HepG2 (cell line): Measurements from ENCODE around the gene TMEM131. TPM values are rescaled to one million over a fixed set of nuclear protein-coding genes. Genes with fewer than 3 reads are reported as not detected.

ENCODE experiments used
- ATAC-seq: fragments of 200-7000 bp; cut with Tn5 transposase; 3 replicates; pipeline ENCODE4 v1.9.1; 2020; ENCODE audit warnings: mild to moderate bottlenecking, moderate library complexity
- BruUV-seq: library from RNA; stranded (reverse); fragments of 400-500 nt; replicated peaks from 2 replicates; lab custom pipeline; 2021; lab: Mats Ljungman, UMichigan
- CTCF ChIA-PET: fragments of 300-600 bp; formaldehyde crosslinking; extraction: SDS; loops from one replicate; lab custom pipeline; 2021; ENCODE audit warnings: low total read pairs, inconsistent platforms, low intra/inter-chr PET ratio; lab: Yijun Ruan, JAX
- POLR2A ChIA-PET: fragments of 350-600 bp; sonication (Branson Sonifier 250); formaldehyde crosslinking; loops from one replicate; lab custom pipeline; 2020; ENCODE audit warnings: antibody characterized with exemption, inconsistent platforms; lab: Yijun Ruan, JAX
- DNase-seq: peaks from one replicate; pipeline ENCODE4 v3.0.0-alpha.2; 2015; ENCODE audit warnings: low spot score
- FAIRE-seq: peaks from 3 replicates; lab custom pipeline; 2011; peaks lifted over from hg19 to GRCh38; lab: Jason Lieb, UNC
- H2AFZ ChIP-seq: one replicate; pipeline ENCODE4 v1.6.1; 2011; ENCODE audit warnings: low read length, inconsistent platforms
- H3K27ac ChIP-seq: fragments of 300-600 bp; 3 replicates; pipeline ENCODE4 v1.8.0; 2011; ENCODE audit warnings: mixed run types, mild to moderate bottlenecking, mixed read lengths, low read length, inconsistent platforms; ENCODE audit not compliant: insufficient read depth; ENCODE audit errors: extremely low read length
- H3K27me3 ChIP-seq, 2 experiments: fragments of 200-600 bp in 1 of 2; 2 replicates in 1 of 2; 3 replicates in 1 of 2; pipeline versions ENCODE4 v1.6.0 to v1.8.0; 2011; ENCODE audit warnings: low read length in 2 of 2, mild to moderate bottlenecking in 2 of 2, moderate library complexity in 2 of 2, inconsistent platforms in 1 of 2; ENCODE audit not compliant: insufficient read depth in 2 of 2, control insufficient read depth in 1 of 2
- H3K36me3 ChIP-seq, 2 experiments: fragments of 200-600 bp in 1 of 2; replicated peaks in 1 of 2; 2 replicates in 1 of 2; 3 replicates in 1 of 2; pipeline versions ENCODE4 v1.5.1 to v1.8.0; 2011; ENCODE audit warnings: low read length in 2 of 2, inconsistent platforms in 1 of 2; ENCODE audit not compliant: insufficient read depth in 2 of 2, control insufficient read depth in 1 of 2
- H3K4me1 ChIP-seq: 2 replicates; pipeline ENCODE4 v1.5.1; 2012; ENCODE audit warnings: low read length, inconsistent platforms; ENCODE audit not compliant: insufficient read depth
- H3K4me2 ChIP-seq: 2 replicates; pipeline ENCODE4 v1.6.0; 2011; ENCODE audit warnings: low read depth, low read length, inconsistent platforms
- H3K4me3 ChIP-seq, 3 experiments: fragments of 200-600 bp in 1 of 3; sonication (generic), shearing (Covaris generic) in 1 of 3; replicated peaks in 1 of 3; 2 replicates each; pipeline ENCODE4 v1.5.1; 2011 to 2016; ENCODE audit warnings: low read length in 3 of 3, inconsistent platforms in 2 of 3, low read depth in 2 of 3, mild to moderate bottlenecking in 2 of 3, control low read depth in 1 of 3, mixed read lengths in 1 of 3; ENCODE audit not compliant: insufficient read depth in 1 of 3
- H3K79me2 ChIP-seq: one replicate; pipeline ENCODE4 v1.6.1; 2011; ENCODE audit warnings: low read length, inconsistent platforms; ENCODE audit not compliant: insufficient read depth
- H3K9ac ChIP-seq: 2 replicates; pipeline ENCODE4 v1.6.0; 2011; ENCODE audit warnings: mild to moderate bottlenecking, low read depth, low read length, inconsistent platforms; ENCODE audit not compliant: insufficient read depth
- H3K9me3 ChIP-seq: 2 replicates; pipeline ENCODE4 v1.5.1; 2012; ENCODE audit warnings: mild to moderate bottlenecking, low read length
- H4K20me1 ChIP-seq: 2 replicates; pipeline ENCODE4 v1.6.0; 2011; ENCODE audit warnings: inconsistent platforms, mild to moderate bottlenecking, low read length, moderate library complexity; ENCODE audit not compliant: insufficient read depth
- ARNT2 ChIP-seq: sonication (generic); formaldehyde crosslinking; IDR thresholded peaks from 2 replicates; pipeline ENCODE4 v1.8.0; 2022; ENCODE audit warnings: mild to moderate bottlenecking, low read depth, missing genetic modification reagents, moderate library complexity
- ATF7 ChIP-seq, 2 experiments: fragments of 450-650 bp in 1 of 2; sonication (generic) in 1 of 2; formaldehyde crosslinking in 1 of 2; IDR thresholded peaks; 2 replicates each; pipeline versions ENCODE4 v1.4.0 to v1.6.1; 2016 to 2020; ENCODE audit warnings: antibody characterized with exemption in 1 of 2, mild to moderate bottlenecking in 1 of 2, missing genetic modification reagents in 1 of 2
- HOXA7 ChIP-seq: sonication (generic); formaldehyde crosslinking; IDR thresholded peaks from 2 replicates; pipeline ENCODE4 v1.8.1; 2022; ENCODE audit warnings: mild to moderate bottlenecking, missing genetic modification reagents, moderate library complexity
- MED1 ChIP-seq: sonication (generic); formaldehyde crosslinking; IDR thresholded peaks from 2 replicates; pipeline ENCODE4 v1.4.0; 2020; ENCODE audit warnings: missing genetic modification reagents
- MIER3 ChIP-seq: IDR thresholded peaks from 2 replicates; pipeline ENCODE4 v1.6.1; 2016; ENCODE audit warnings: missing compliant biosample characterization, borderline replicate concordance
- NFAT5 ChIP-seq: sonication (generic); formaldehyde crosslinking; IDR thresholded peaks from 2 replicates; pipeline ENCODE4 v1.4.0; 2020; ENCODE audit warnings: missing genetic modification reagents
- POGZ ChIP-seq: sonication (generic); formaldehyde crosslinking; IDR thresholded peaks from 2 replicates; pipeline ENCODE4 v1.4.0; 2020; ENCODE audit warnings: mild to moderate bottlenecking, missing genetic modification reagents
- PREB ChIP-seq: sonication (generic); formaldehyde crosslinking; IDR thresholded peaks from 2 replicates; pipeline ENCODE4 v1.4.0; 2020; ENCODE audit warnings: missing genetic modification reagents
- SP140L ChIP-seq: sonication (generic); formaldehyde crosslinking; IDR thresholded peaks from 2 replicates; pipeline ENCODE4 v1.4.0; 2020; ENCODE audit warnings: missing genetic modification reagents, borderline replicate concordance
- THAP9 ChIP-seq: sonication (generic); formaldehyde crosslinking; IDR thresholded peaks from 2 replicates; pipeline ENCODE4; 2020; ENCODE audit warnings: missing genetic modification reagents, mild to moderate bottlenecking, borderline replicate concordance
- ZNF12 ChIP-seq: sonication (generic); formaldehyde crosslinking; IDR thresholded peaks from 2 replicates; pipeline ENCODE4 v1.5.0; 2020; ENCODE audit warnings: missing genetic modification reagents
- ZNF75D ChIP-seq: sonication (generic); formaldehyde crosslinking; IDR thresholded peaks from 2 replicates; pipeline ENCODE4 v1.8.1; 2023; ENCODE audit warnings: missing genetic modification reagents, mild to moderate bottlenecking, borderline replicate concordance
- ZSCAN5A ChIP-seq: sonication (generic); formaldehyde crosslinking; IDR thresholded peaks from 2 replicates; pipeline ENCODE4 v1.8.0; 2022; ENCODE audit warnings: mild to moderate bottlenecking, missing genetic modification reagents, borderline replicate concordance
- WGBS: methylation state at CpG from one replicate; pipeline ENCODE4 v1.1.6; 2017; ENCODE audit warnings: low lambda C conversion rate; 5-methylcytosine and 5-hydroxymethylcytosine counted together
- in situ Hi-C: cut with HindIII; loops from 2 replicates; pipeline ENCODE4 v1.10.0; 2017; ENCODE audit warnings: low pct_unique_long_range_greater_than_20kb; ENCODE audit not compliant: extremely low pct_ligation_motif_present
- intact Hi-C: fragments of 100-400 bp; cut with micrococcal nuclease; formaldehyde crosslinking; loops from one replicate; pipeline ENCODE4 v1.10.0; 2022; ENCODE audit not compliant: unreplicated experiment
- polyA plus RNA-seq, 8 experiments: library from polyadenylated mRNA; depleted of rRNA in 3 of 8; stranded (reverse) in 7 of 8; unstranded in 1 of 8; fragments of >200 nt; fragmentation: Illumina TruSeq in 4 of 8; extraction: Trizol in 4 of 8; gene quantifications; 2 replicates each; pipeline versions ENCODE4 v1.2.1 to v1.2.3, GENCODE V29; 2011 to 2016; ENCODE audit warnings: low read depth in 4 of 8, missing spikeins in 1 of 8, mixed read lengths in 1 of 8; ENCODE audit not compliant: insufficient read depth in 1 of 8
- total RNA-seq, 5 experiments: library from RNA; depleted of rRNA; stranded (reverse); fragments of >200 nt; fragmentation: Illumina TruSeq; extraction: Trizol; gene quantifications; 2 replicates each; pipeline ENCODE4 v1.2.3, GENCODE V29; 2016; ENCODE audit warnings: low read depth in 1 of 5

Gene TMEM131
- total and polyA plus RNA-seq, 2 of the 13 experiments (the other 11 are each of a cell fraction or from before 2014, with no cell fraction given): 17.9 to 19.5 TPM

- Histone ChIP-seq H4K20me1 (no peaks in the 10 kb centered on the region), H3K4me1 (no peaks in the 10 kb centered on the region), H3K27ac (no peak overlapping the region), H3K27me3 (no peaks in the 10 kb centered on the region), H3K36me3 (peaks cover 8 to 42% of the 10 kb centered on the region in 2 experiments), H3K9ac (no peak overlapping the region), H3K4me3 (no peak overlapping the region), H3K79me2 (no peaks in the 10 kb centered on the region), H3K4me2 (no peak overlapping the region), H2AFZ (no peak overlapping the region), H3K9me3 (no peaks in the 10 kb centered on the region)
- 97% methylated on average over 2 of the region's 2 CpGs for WGBS
- TF ChIP-seq PREB (CRISPR knock-in tag) (no peak), SP140L (CRISPR knock-in tag) (no peak), HOXA7 (no peak), POGZ (CRISPR knock-in tag) (no peak), ARNT2 (no peak), THAP9 (no peak), MED1 (CRISPR knock-in tag) (no peak), ATF7 (IDR thresholded peaks at IDR 0.05) (no peak), ATF7 (CRISPR knock-in tag; IDR thresholded peaks at IDR 0.05) (no peak), ZNF75D (CRISPR knock-in tag) (no peak), MIER3 (no peak), ZNF12 (CRISPR knock-in tag) (no peak), ZSCAN5A (CRISPR knock-in tag) (no peak), NFAT5 (CRISPR knock-in tag) (no peak)
- DNase-seq: no peak
- FAIRE-seq: no peak
- in situ Hi-C loops (no loop called here), intact Hi-C loops (no loop called here)
- ATAC-seq: no peak
- BruUV-seq: no TSS peak
- POLR2A ChIA-PET: no interaction called here
- CTCF ChIA-PET: interaction anchor here (0.6 kb wide), 1 partner anchor 112 kb away, joined by 3 read pairs; no protein-coding TSS in a partner anchor
Measured at GRCh38 chr2:97796465-97797126, 199.2 kb downstream of the TMEM131 start.
